Dermis blood vessel endothelial cell (primary cell): ENCODE data around the gene CD34. TPM values are rescaled to one million over a fixed set of nuclear protein-coding genes. Genes with fewer than 3 reads are reported as not detected.

Experiments used
- DNase-seq: peaks from one replicate; pipeline ENCODE4 v3.0.0; 2010
- total RNA-seq: library from RNA; depleted of rRNA; stranded (reverse); fragments of >200 nt; gene quantifications from 2 replicates; pipeline ENCODE4 v1.2.3, GENCODE V29; 2014

Gene CD34
- total RNA-seq, 1 donor from 2014 or later = 126 TPM

- no peak for DNase-seq
Measured at GRCh38 chr1:207872621-207873020, 38.3 kb downstream of the CD34 start.

DNA sequence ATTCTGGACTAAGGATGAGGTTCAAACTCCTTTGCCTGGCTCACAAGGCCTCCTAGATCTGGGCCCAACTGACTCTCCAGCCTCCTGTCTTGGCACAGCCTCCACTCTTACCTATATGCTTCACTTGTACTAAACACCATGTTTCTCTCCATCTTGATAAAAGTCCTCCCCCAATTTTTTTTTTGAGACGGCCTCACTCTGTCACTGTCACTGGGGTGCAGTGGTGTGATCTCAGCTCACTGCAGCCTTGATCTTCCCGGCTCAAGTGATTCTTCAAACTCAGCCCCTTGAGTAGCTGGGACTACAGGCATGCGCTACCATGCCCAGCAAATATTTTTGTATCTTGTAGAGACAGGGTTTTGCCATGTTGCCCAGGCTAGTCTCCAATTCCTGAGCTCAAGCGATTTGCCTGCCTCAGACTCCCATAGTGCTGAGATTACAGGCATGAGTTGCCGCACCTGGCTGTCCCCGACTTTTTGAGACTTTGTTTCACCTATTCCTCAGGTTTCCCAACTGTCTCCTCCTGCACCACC, 39.7 kb downstream of the CD34 start:
- no peak for DNase-seq

- DNase-seq = no peak
Measured at GRCh38 chr1:207870306-207871031, 40.5 kb downstream of the CD34 start.

DNA sequence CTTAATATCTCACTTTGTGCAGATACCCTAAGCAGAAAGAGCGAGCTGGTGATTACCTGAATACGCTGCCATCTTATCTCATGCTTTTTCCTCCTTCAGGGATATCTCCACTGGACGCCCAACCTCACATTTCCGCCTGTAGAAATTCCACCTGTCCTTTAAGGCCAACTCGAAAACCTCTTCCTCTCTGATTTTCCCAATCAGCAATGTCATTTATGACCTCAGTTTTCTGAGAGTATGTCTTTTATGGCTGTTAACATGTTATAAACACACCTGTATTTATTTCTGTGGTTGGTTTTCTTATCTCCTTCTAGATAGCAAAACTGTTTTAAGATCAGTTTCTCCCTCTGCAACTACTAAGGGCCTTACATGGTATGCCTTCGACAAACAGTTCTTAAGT, 41.1 kb downstream of the CD34 start:
- no peak for DNase-seq

- peak; percentile 85 for DNase-seq
Measured at GRCh38 chr1:207868774-207869721, 41.9 kb downstream of the CD34 start.

GRCh38 chr1:207868251-207868773, 42.6 kb downstream of the CD34 start:
- DNase-seq = peak; percentile 53

DNA sequence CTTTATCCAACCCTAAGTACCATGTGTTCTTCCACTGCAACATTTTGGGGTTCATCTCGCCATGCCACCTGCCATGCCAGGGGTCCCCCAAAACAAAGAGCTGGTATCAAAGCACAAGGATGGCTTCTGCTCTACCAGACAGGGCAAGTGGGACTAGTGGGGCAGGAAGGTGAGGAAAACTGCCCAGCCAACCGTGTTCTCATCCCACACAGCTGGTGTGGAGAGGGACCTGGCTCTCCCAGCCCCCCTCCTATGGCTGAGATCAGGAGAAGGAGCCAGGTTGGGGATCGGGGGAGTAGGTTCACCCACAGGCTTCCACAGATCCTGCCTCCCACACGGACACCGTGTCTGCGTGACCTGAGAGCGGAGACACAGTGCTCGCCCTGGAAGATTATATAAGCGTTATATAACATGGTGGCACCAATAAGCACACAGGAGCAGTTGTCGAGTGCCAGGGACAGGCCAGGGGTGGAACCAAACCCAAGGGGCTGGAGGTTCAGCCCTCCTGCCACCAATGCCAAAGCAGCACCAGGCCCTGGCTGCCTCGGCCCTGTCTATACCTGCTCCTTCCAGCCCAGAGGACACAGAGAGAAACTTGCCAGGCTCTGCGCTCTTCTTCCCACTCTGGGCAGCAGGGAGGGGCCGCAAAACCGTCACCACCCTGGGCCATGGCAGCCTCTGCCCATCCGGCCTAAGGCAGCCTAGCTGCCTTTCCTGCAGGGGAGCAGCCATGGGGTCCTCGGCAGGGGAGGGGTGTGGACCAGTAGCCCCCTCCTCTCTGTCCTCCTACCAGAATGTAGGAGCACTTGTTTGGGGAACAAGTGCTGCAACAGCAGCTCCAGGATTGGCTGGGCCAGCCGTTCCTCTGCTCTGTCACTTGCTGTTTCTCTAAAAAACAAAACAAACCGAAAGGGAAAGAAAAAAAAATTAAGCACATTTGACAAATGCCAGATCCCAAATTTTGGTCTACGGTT, 43.5 kb downstream of the CD34 start:
- no peak for DNase-seq

GRCh38 chr1:207866471-207867135, 44.3 kb downstream of the CD34 start:
- DNase-seq = peak; percentile 55

GRCh38 chr1:207863893-207864535, 46.9 kb downstream of the CD34 start:
- peak; percentile 56 for DNase-seq

DNA sequence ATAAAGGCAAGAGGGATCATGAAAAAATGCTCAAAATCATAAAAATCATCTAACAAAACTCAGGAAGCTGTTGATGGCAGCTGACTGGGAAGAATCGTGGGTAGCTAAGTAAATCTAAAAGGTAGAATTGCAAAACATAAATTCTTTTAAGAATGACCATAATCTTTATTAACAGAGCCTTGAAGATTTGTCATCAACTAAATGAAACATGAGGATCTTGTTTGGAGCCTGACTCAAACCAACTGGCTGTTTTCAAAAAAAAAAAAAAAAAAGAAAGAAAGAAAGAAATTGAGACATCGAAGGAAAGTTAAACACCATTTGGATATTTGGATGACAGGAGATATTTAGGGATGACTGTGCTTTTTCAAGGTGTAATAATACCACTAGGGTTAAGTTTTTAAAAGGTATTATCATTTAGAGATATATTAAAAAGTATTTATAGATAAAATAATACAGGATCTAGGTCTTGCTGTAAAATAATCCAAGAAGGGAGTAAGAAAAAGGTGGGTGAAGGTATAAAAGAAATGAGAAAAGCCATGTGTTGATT, 48.6 kb downstream of the CD34 start:
- no peak for DNase-seq

DNA sequence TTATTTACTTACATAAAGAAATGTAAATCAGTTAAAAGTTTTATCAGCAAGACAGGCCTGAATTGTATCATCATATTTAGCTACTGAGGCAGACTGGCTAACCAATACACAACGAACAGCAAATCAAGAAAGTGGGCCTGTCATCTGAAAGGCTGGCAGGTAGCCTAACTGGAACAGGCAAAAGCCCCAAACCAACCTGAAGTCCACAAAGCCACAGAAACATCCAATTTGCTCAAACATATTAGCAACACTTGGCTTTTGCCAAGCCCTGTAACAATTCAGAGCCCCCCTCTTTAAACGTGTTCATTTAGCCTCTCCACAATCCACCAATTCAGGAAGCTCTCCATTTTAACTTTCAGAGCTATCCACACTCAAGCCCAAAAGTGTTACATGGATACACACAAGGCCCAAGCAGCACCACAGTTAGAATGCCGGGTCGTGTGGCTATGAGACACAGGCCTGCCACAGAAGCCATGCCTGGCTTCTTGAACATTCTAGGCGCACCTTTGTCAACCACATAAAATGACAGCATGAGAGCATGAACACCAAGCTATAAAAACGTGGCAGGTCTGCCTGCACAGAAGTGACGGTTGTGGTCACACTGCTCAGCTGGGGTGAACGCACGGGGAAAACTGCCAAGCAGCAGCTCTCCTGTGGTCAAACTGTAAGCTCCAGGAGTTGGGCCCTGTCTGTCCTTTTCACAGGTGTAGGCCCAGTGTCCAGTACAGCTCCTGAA, 49.3 kb downstream of the CD34 start:
- no peak for DNase-seq

GRCh38 chr1:207860531-207860930, 50.4 kb downstream of the CD34 start:
- no peak for DNase-seq

GRCh38 chr1:207858806-207859205, 52.1 kb downstream of the CD34 start:
- peak; percentile 41 for DNase-seq

GRCh38 chr1:207858281-207858680, 52.6 kb downstream of the CD34 start:
- no peak for DNase-seq

GRCh38 chr1:207857447-207857846, 53.5 kb downstream of the CD34 start:
- no peak for DNase-seq

DNA sequence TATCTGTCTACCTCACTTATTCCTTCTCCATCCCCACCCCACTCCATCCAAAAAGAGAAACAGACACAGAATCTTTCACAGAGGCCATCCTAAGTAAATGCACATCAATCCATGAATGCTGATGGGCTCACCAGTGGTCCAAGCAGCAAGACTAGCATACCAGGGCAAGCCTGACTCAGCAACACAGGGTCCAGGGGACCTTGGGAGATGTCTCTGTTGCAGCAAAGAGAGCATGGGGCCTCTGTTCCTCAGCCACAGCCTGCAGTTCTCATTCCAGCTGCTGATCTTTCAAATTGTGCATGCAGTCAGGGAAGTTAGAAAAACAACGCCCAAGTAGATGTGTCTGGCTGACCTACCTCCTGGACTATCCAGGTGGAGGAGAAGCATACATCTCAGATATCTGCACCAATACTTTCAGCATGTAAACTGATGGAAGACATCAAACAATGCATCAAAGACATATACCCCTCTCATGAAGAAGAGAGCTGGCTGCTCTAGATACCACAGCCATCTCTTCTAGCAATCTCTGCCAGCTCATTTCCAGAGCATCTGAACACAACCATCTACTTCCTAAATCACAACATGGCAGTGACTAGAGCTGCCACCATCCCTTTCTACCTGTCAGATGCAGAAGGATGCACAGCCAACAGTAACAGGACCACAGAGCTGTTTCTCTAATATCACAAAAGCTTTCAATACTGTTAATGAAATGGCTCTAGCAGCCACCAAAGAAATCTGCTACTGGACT, 54.5 kb downstream of the CD34 start:
- DNase-seq = no peak

DNA sequence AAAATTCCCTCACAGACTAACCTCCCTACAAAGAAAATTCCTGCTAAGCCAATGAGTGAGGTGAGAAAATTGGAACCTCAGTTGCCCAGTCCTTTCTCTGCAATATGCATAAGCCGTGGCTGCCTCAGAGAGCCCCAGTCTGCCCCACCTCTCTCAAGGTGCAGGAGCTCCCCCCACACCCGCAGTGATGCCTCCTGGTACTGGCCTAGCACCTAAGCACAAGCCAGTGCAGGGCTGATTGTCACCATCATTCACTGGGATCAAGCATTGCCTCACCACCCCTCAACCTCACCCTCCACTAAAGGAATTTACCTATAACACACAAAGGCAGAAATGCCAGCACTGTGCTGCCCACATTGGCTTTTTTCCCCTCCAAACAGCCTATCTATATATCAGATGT, 56.9 kb downstream of the CD34 start:
- no peak for DNase-seq

GRCh38 chr1:207853372-207853757, 57.6 kb downstream of the CD34 start:
- peak; percentile 72 for DNase-seq
